GM21447 (cell line): ENCODE measurements around the gene PPFIBP1.
A peak's percentile ranks its signal among the peaks of the same experiment; 100 is the strongest.
"Not testable (repeated sequence)": the region's sequence is repeated elsewhere in the genome, so short reads cannot be mapped to it uniquely, and the experiment has no call there.

Experiments
- ATAC-seq: cut with Tn5 transposase; IDR thresholded peaks from one replicate; pipeline ENCODE4 v1.9.1; 2021; ENCODE audit not compliant: unreplicated experiment

Gene PPFIBP1

GRCh38 chr12:27652174-27652763, 128.3 kb downstream of the PPFIBP1 start:
- no peak for ATAC-seq

GRCh38 chr12:27653661-27654060, 129.7 kb downstream of the PPFIBP1 start:
- peak; percentile 52 for ATAC-seq

- not testable (repeated sequence) for ATAC-seq
These were observed 131.5 kb downstream of the PPFIBP1 start for GRCh38 chr12:27655476-27655875.

DNA sequence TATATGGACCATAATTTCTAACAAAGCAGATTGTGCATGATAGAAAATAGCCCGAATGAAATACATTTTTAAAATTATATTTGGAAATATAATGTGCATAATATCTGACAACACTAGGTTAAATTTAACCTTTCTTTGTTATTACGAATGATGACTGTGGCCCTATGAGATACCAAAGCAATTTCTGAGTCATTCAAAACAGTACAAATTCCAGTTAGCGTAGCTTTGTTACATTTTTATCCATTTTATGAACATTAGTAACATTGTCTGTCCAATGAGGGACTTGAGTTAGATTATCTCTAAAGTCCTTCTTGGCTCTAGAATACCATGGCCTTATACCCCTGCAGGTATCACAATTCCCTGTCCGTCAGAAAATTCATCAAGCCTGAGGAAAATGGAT, 133.3 kb downstream of the PPFIBP1 start:
- ATAC-seq = no peak

- ATAC-seq = no peak
These were observed 141.7 kb downstream of the PPFIBP1 start for GRCh38 chr12:27665704-27666103.

- ATAC-seq = no peak
These were observed 142.5 kb downstream of the PPFIBP1 start for GRCh38 chr12:27666510-27666909.

DNA sequence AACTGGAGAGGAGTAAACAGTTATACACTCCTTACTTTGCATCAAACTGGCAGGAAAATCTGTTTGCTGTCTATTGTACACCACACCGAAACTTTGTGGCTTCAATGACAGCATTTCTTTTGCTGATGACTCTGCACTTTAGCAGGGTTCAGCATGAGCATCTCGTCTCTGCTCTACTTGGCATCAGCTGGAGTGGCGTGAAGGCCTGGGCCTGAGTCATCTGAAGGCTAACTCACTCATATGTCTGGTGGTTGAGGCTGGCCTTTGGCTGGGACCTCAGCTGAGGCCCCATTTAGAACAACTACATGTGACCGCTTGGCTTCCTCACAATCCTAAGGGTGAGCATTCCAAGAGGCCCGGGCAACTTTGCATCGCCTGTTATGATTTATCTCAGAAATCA, 143.5 kb downstream of the PPFIBP1 start:
- no peak for ATAC-seq

DNA sequence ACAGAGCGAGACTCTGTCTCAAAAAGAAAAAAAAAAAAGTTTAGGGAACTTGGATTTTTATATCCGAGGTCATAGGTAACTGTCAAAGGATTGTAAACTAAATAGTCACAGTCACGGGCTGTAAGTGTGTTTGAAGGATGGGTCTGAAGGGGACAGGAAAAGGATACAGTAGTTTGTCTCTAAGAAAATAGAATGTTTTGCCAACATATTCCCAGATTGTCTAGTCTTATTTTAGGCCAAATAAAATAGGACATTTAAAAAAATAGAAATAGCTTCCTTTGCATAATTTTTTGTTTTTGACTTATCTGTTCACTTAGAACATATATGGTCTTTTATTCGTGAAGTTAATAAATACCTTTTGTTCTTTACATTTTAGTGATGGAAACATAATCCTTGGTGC, 148.0 kb downstream of the PPFIBP1 start:
- no peak for ATAC-seq

DNA sequence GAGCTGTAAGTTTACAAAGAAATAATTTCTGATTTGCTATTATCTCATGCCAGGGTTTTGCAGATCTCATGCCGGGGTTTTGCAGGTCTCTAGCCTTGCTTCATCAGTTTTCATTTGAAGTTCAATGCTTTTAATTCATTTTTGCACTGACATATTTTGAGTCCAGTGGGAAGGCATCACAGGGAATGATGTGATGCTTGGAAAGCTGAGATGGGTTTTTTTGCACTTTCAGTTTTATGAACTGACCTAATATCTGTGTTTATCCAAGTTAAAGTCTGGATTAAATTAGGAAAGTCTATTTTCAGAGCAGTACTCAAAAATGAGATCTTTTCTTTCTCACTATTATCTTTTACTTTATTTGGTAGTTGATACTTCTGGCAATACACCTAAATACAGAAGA, 148.6 kb downstream of the PPFIBP1 start:
- no peak for ATAC-seq

DNA sequence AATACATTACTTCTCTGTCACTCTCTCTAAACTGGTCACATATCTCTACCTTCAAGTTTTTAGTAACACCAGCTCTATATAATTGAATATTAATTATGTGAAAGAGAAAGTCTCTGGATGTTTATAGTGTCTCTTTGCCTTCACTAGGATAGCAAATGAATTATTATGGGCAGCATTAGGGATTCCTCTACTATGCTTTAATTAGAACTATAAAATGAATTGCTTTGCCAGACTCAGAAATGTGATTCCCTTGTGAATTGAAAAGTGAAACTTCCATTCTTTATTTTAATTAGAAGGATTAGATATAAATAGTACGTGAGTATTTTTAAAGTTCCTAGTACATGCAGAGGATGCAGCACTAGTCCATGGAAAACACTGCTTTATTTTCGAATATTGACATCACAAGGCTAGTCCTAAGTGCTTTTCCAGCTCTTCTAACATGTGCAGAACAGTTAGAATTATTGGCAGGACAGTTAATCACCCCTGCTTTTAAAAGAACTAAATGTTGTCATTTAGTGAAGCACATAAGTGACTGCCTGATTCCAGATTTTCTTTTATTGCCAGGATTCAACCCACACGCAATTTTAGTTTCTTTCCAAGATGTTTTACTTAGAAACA, 149.2 kb downstream of the PPFIBP1 start:
- ATAC-seq = no peak

DNA sequence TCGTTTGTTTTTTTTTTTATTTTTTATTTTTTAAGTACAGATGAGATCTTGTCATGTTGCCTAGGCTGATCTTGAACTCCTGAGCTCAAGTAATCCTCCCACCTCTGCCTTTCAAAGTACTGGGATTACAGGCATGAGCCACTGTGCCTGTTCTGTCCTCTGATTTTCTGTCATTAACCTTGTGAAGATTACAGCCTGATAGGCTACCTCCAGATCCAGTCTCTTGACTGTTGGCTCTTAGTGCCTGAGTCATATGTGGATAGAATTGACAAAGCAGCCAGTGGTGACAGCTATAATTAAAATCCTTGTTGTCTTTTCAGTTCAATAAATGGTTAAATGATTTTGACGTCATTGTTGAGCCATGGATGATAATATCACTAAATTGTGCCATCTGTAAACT, 151.0 kb downstream of the PPFIBP1 start:
- ATAC-seq = no peak

- ATAC-seq = no peak
These were observed 156.6 kb downstream of the PPFIBP1 start for GRCh38 chr12:27680619-27681018.

GRCh38 chr12:27682534-27682933, 158.5 kb downstream of the PPFIBP1 start:
- no peak for ATAC-seq

DNA sequence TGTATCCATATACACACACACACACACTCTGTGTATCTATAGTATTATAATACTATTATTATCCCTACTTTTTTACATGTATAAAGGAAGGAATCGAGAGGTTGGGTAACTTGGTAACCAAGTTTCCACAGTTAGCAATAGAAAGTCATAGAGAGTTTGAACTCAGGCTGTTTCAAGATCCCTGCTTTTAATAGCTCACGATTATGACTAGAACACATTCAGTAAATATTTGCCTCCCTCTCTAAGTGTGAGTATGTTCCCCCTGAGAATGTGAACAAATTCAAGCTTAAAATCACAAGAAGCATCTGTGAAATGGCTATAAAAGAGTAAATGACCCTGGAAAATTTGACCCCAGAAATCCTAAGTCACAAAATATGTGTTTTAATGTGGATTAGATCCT, 161.3 kb downstream of the PPFIBP1 start:
- ATAC-seq = no peak

GRCh38 chr12:27686147-27686546, 162.1 kb downstream of the PPFIBP1 start:
- no peak for ATAC-seq

DNA sequence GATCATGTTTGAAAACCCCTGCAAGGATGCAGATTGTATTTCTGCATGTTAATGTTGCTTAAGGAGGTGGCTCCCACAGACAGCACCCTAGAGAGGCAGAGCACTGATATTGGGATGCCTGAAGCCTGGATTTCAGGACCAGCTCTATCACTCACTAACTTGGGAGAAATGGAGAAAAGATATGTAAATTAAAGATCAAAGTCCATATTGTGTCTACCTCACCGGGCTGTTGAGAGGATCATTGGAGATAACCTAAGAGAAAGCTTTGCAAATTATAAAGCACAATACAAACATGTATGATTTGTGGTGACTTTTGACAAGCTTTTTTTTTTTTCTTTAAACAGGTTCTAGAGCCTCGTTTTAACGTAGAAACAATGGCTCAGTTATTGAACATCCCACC, 164.7 kb downstream of the PPFIBP1 start:
- ATAC-seq = no peak

DNA sequence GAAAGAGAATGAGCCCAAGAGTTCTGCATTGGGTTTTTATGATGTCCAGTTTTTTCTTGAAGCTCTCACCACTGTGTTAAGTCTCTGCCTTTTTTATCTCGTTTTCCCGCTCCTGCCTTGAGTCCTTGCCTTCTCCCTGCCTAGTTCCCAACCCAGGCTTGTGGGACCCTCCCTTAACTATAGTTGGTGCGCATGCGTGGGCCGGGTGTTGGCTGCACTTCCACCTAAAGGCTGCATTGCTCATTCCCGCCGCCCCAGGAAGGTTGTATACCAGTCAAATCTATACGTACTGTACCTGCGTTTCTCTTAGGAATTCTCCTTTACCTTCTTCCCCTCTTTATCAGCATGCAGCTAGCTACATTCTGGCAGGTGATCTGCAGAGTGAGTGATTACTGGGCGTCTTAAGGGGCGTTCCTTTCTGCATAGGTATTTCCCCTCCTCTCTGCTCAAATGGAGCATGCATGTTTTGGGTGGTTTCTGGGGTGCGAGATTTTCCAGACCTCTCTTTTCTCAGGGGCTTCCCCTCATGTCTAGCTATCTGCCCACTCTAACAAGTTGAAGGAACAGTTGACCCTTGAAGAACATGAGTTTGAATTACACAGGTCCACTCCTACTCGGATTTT, 165.7 kb downstream of the PPFIBP1 start:
- ATAC-seq = no peak

- no peak for ATAC-seq
These were observed 169.4 kb downstream of the PPFIBP1 start for GRCh38 chr12:27693403-27693802.

GRCh38 chr12:27695556-27696292, 171.7 kb downstream of the PPFIBP1 start:
- ATAC-seq = no peak

GRCh38 chr12:27696293-27696652, 172.3 kb downstream of the PPFIBP1 start, which contains the start of gene REP15:
Gene REP15, plus strand, starts transcription at chr12:27696447. Its CDS starts 116 bp downstream, at chr12:27696563.
- ATAC-seq = no peak

DNA sequence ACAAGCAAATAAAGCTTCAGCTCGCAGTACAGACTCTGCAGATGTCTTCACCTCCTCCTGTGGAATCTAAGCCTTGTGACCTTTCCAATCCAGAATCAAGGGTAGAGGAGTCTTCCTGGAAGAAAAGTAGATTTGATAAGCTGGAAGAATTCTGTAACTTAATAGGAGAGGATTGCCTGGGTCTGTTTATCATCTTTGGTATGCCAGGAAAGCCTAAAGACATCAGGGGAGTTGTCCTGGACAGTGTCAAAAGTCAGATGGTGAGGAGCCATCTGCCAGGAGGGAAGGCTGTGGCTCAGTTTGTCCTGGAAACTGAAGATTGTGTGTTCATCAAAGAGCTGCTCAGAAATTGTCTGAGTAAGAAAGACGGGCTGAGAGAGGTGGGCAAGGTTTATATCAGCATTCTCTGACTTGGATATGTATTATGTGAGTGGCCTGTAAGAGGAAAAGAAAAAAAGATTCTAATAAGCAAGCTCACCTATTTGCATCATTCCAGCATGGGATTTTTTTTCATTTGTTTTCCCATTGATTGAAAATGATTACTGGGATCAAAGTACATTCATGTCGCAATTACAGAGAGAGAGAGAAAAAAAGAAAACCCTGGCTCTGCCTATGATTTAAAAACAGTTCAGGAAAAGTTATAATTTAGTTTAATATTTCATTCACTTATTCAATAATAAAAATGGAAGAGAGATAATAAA, 173.0 kb downstream of the PPFIBP1 start:
- ATAC-seq = no peak
